H9 (cell line): ENCODE results near the gene F2. TPM values are rescaled to one million over a fixed set of nuclear protein-coding genes. Genes with fewer than 3 reads are reported as not detected.

ENCODE experiments used
- DNase-seq: peaks from one replicate; pipeline ENCODE4 v3.0.0-alpha.2; 2017
- H2AFZ ChIP-seq: one replicate; pipeline ENCODE4 v1.6.1; 2013; ENCODE audit warnings: mild to moderate bottlenecking, low read length, control low read depth, moderate library complexity
- H2AK5ac ChIP-seq: 2 replicates; pipeline ENCODE4 v1.6.1; 2013; ENCODE audit warnings: low read length, control low read depth, mixed read lengths; ENCODE audit not compliant: insufficient read length
- H2BK120ac ChIP-seq: one replicate; pipeline ENCODE4 v1.6.1; 2013; ENCODE audit warnings: low read depth, mild to moderate bottlenecking, low read length, control low read depth, inconsistent platforms; ENCODE audit not compliant: poor library complexity, severe bottlenecking
- H2BK12ac ChIP-seq: 2 replicates; pipeline ENCODE4 v1.6.1; 2013; ENCODE audit warnings: low read length, control low read depth, mixed read lengths, low read depth; ENCODE audit not compliant: insufficient read length
- H2BK15ac ChIP-seq: 2 replicates; pipeline ENCODE4 v1.6.1; 2013; ENCODE audit warnings: low read depth, low read length, control low read depth
- H2BK20ac ChIP-seq: one replicate; pipeline ENCODE4 v1.6.1; 2013; ENCODE audit warnings: low read depth, mild to moderate bottlenecking, low read length, control low read depth, inconsistent platforms; ENCODE audit not compliant: poor library complexity, severe bottlenecking
- H2BK5ac ChIP-seq: 2 replicates; pipeline ENCODE4 v1.6.1; 2013; ENCODE audit warnings: low read length, control low read depth, mixed read lengths; ENCODE audit not compliant: insufficient read length
- H3K14ac ChIP-seq: 2 replicates; pipeline ENCODE4 v1.6.1; 2013; ENCODE audit warnings: low read length, control low read depth; ENCODE audit not compliant: insufficient read depth
- H3K18ac ChIP-seq: 2 replicates; pipeline ENCODE4 v1.6.1; 2013; ENCODE audit warnings: low read depth, mild to moderate bottlenecking, mixed read lengths, low read length, control low read depth; ENCODE audit not compliant: insufficient read length
- H3K23ac ChIP-seq: 2 replicates; pipeline ENCODE4 v1.6.1; 2013; ENCODE audit warnings: low read length, control low read depth, mixed read lengths, low read depth; ENCODE audit not compliant: insufficient read length
- H3K23me2 ChIP-seq: 2 replicates; pipeline ENCODE4 v1.6.1; 2013; ENCODE audit warnings: low read depth, mild to moderate bottlenecking, mixed read lengths, low read length, control low read depth; ENCODE audit not compliant: insufficient read length, poor library complexity, severe bottlenecking
- H3K27ac ChIP-seq: 2 replicates; pipeline ENCODE4 v1.5.1; 2013; ENCODE audit warnings: low read length, control low read depth, mixed read lengths, low read depth; ENCODE audit not compliant: insufficient read length
- H3K27me3 ChIP-seq: 2 replicates; pipeline ENCODE4 v1.6.1; 2013; ENCODE audit warnings: low read length, control low read depth, inconsistent platforms; ENCODE audit not compliant: insufficient read depth
- H3K4ac ChIP-seq: 2 replicates; pipeline ENCODE4 v1.6.1; 2013; ENCODE audit warnings: low read depth, mild to moderate bottlenecking, control low read depth, inconsistent platforms, low read length, moderate library complexity
- H3K4me1 ChIP-seq: 2 replicates; pipeline ENCODE4 v1.6.1; 2013; ENCODE audit warnings: low read length, control low read depth, inconsistent platforms; ENCODE audit not compliant: insufficient read depth
- H3K4me2 ChIP-seq: 2 replicates; pipeline ENCODE4 v1.6.1; 2013; ENCODE audit warnings: low read length, control low read depth, mixed read lengths; ENCODE audit not compliant: insufficient read length, insufficient read depth
- H3K56ac ChIP-seq: 2 replicates; pipeline ENCODE4 v1.6.1; 2013; ENCODE audit warnings: low read depth, mild to moderate bottlenecking, mixed read lengths, low read length, control low read depth; ENCODE audit not compliant: insufficient read length
- H3K79me1 ChIP-seq: 2 replicates; pipeline ENCODE4 v1.6.1; 2013; ENCODE audit warnings: low read depth, mild to moderate bottlenecking, moderate library complexity, low read length, control low read depth, inconsistent platforms; ENCODE audit not compliant: insufficient read depth, poor library complexity, severe bottlenecking
- H3K79me2 ChIP-seq: 2 replicates; pipeline ENCODE4 v1.6.1; 2013; ENCODE audit warnings: low read length, control low read depth, inconsistent platforms; ENCODE audit not compliant: insufficient read depth
- H3K9ac ChIP-seq: 2 replicates; pipeline ENCODE4 v1.6.1; 2013; ENCODE audit warnings: low read length, control low read depth, mixed read lengths; ENCODE audit not compliant: insufficient read length; ENCODE audit errors: extremely low read depth
- H3K9me3 ChIP-seq: one replicate; pipeline ENCODE4 v1.6.1; 2013; ENCODE audit warnings: low read depth, low read length, inconsistent platforms; ENCODE audit not compliant: control insufficient read depth
- H3T11ph ChIP-seq: one replicate; pipeline ENCODE4 v1.6.1; 2013; ENCODE audit warnings: mild to moderate bottlenecking, low read length, control low read depth, inconsistent platforms
- H4K20me1 ChIP-seq: one replicate; pipeline ENCODE4 v1.6.1; 2013; ENCODE audit not compliant: control insufficient read depth, insufficient read length, insufficient read depth
- H4K5ac ChIP-seq: 2 replicates; pipeline ENCODE4 v1.6.1; 2013; ENCODE audit warnings: low read depth, mild to moderate bottlenecking, mixed read lengths, low read length, control low read depth; ENCODE audit not compliant: insufficient read length
- H4K8ac ChIP-seq: replicated peaks from 2 replicates; pipeline ENCODE4 v1.6.1; 2013; ENCODE audit warnings: low read length, control low read depth, mixed read lengths, low read depth; ENCODE audit not compliant: insufficient read length
- H4K91ac ChIP-seq: 2 replicates; pipeline ENCODE4 v1.6.1; 2013; ENCODE audit warnings: low read depth, mild to moderate bottlenecking, moderate library complexity, mixed read lengths, low read length, control low read depth; ENCODE audit not compliant: insufficient read length
- H3K27ac Mint-ChIP-seq, 3 experiments: 2 replicates in 2 of 3; 3 replicates in 1 of 3; pipeline ENCODE4 v1.8.0; 2020 to 2021; ENCODE audit warnings: mixed read lengths in 3 of 3, mild to moderate bottlenecking in 1 of 3, moderate library complexity in 1 of 3
- H3K27me3 Mint-ChIP-seq: 2 replicates; pipeline ENCODE4 v1.8.0; 2021; ENCODE audit warnings: low read depth, mild to moderate bottlenecking, moderate library complexity, mixed read lengths
- H3K36me3 Mint-ChIP-seq, 3 experiments: 2 replicates in 2 of 3; 3 replicates in 1 of 3; pipeline ENCODE4 v1.8.0; 2020 to 2021; ENCODE audit warnings: low read depth in 3 of 3, mixed read lengths in 3 of 3; ENCODE audit not compliant: insufficient read depth in 1 of 3
- H3K4me1 Mint-ChIP-seq, 2 experiments: 2 replicates each; pipeline ENCODE4 v1.8.0; 2020; ENCODE audit warnings: mixed read lengths in 2 of 2
- H3K4me3 Mint-ChIP-seq, 2 experiments: 2 replicates in 1 of 2; 3 replicates in 1 of 2; pipeline ENCODE4 v1.8.0; 2020 to 2021; ENCODE audit warnings: mild to moderate bottlenecking in 2 of 2, mixed read lengths in 2 of 2, moderate library complexity in 1 of 2
- H3K9me3 Mint-ChIP-seq, 2 experiments: 2 replicates in 1 of 2; 3 replicates in 1 of 2; pipeline ENCODE4 v1.8.0; 2020; ENCODE audit warnings: mild to moderate bottlenecking in 2 of 2, mixed read lengths in 2 of 2, moderate library complexity in 1 of 2
- CTCF ChIP-seq: fragments of 200-600 bp; sonication (generic); conservative IDR thresholded peaks from 3 replicates; pipeline ENCODE4 v1.8.0; 2021; ENCODE audit warnings: antibody characterized with exemption, mild to moderate bottlenecking
- WGBS: extraction: QIAGEN DNeasy Blood & Tissue Kit; methylation state at CpG from one replicate; pipeline ENCODE4 v1.1.7; 2013; ENCODE audit warnings: missing lambda C conversion rate, low lambda C conversion rate, mixed read lengths; ENCODE audit not compliant: insufficient read length; ENCODE audit errors: extremely low coverage; 5-methylcytosine and 5-hydroxymethylcytosine counted together
- total RNA-seq: library from RNA; stranded (reverse); gene quantifications from 2 replicates; pipeline ENCODE4 v1.2.1, GENCODE V29; 2021

Gene F2
- total RNA-seq, 1 experiment from 2014 or later = not detected

GRCh38 chr11:46677169-46677568 lies 41.8 kb upstream of the F2 start:
- no peak overlapping the region for H3K23ac ChIP-seq
- Mint-ChIP-seq H3K4me3 (no peak overlapping the region), H3K4me1 (peaks cover 14 to 16% of the 10 kb centered on the region in 2 experiments), H3K36me3 (peaks cover 6 to 25% (median 22%) of the 10 kb centered on the region in 3 experiments; a peak in 6 of 7 replicates), H3K27me3 (no peaks in the 10 kb centered on the region; the same call in 1 of the 2 replicates), H3K27ac (peak overlapping the region in 2 of 3 experiments; percentile 76 to 81; a peak in 3 of 7 replicates), H3K9me3 (no peaks in the 10 kb centered on the region)
- DNase-seq = no peak
- no peak overlapping the region for H4K5ac ChIP-seq
- no peak overlapping the region for H2BK5ac ChIP-seq
- H3K9ac ChIP-seq = no peak overlapping the region
- no peak overlapping the region for H3K27ac ChIP-seq
- no peaks in the 10 kb centered on the region for H3K23me2 ChIP-seq
- H3K4me1 ChIP-seq = no peaks in the 10 kb centered on the region
- H2AK5ac ChIP-seq = no peak overlapping the region
- H3K4me2 ChIP-seq = no peak overlapping the region
- H2BK20ac ChIP-seq = no peak overlapping the region
- no peak overlapping the region for H3K4ac ChIP-seq
- WGBS = no CpG with 5 or more reads among the region's 8 CpGs
- no peak overlapping the region for H3K14ac ChIP-seq
- H3K9me3 ChIP-seq = no peaks in the 10 kb centered on the region
- H4K8ac ChIP-seq = no peak overlapping the region
- H4K20me1 ChIP-seq = no peaks in the 10 kb centered on the region
- H2BK15ac ChIP-seq = no peak overlapping the region
- no peak for TF ChIP-seq CTCF
- H3K18ac ChIP-seq = no peak overlapping the region
- no peaks in the 10 kb centered on the region for H3K79me2 ChIP-seq
- no peaks in the 10 kb centered on the region for H3K79me1 ChIP-seq
- no peak overlapping the region for H3T11ph ChIP-seq
- no peaks in the 10 kb centered on the region for H3K27me3 ChIP-seq
- H2BK120ac ChIP-seq = no peak overlapping the region
- H4K91ac ChIP-seq = no peak overlapping the region
- H3K56ac ChIP-seq = no peak overlapping the region
- no peak overlapping the region for H2BK12ac ChIP-seq
- no peak overlapping the region for H2AFZ ChIP-seq
